ENCODE results near the gene ASB10.

ASB10 gene

GRCh38 chr7:151211155-151211772 lies 24.2 kb upstream of the ASB10 start:
- DNase-seq (ENCODE audit: low read depth in 1 of 2, low spot score in 1 of 2) = no peak

GRCh38 chr7:151210087-151210854 lies 23.2 kb upstream of the ASB10 start, which contains the start of gene H2BK1:
Gene H2BK1 (minus strand): TSS chr7:151210488. CDS start chr7:151210318, 170 bp downstream.
- DNase-seq (ENCODE audit: low read depth in 1 of 2, low spot score in 1 of 2) = no peak

- no peak for DNase-seq (ENCODE audit: low read depth in 1 of 2, low spot score in 1 of 2)
These were observed 22.5 kb upstream of the ASB10 start for GRCh38 chr7:151209588-151209987.

- DNase-seq (ENCODE audit: low read depth in 1 of 2, low spot score in 1 of 2) = no peak
These were observed 21.3 kb upstream of the ASB10 start for GRCh38 chr7:151208253-151208862.

- no peak for DNase-seq (ENCODE audit: low read depth in 1 of 2, low spot score in 1 of 2)
These were observed 20.8 kb upstream of the ASB10 start for GRCh38 chr7:151207804-151208203.

- no peak for DNase-seq (ENCODE audit: low read depth in 1 of 2, low spot score in 1 of 2)
These were observed 20.3 kb upstream of the ASB10 start for GRCh38 chr7:151207315-151207714.

GRCh38 chr7:151206914-151207313 lies 19.9 kb upstream of the ASB10 start:
- no peak for DNase-seq (ENCODE audit: low read depth in 1 of 2, low spot score in 1 of 2)

GRCh38 chr7:151205730-151206129 lies 18.7 kb upstream of the ASB10 start:
- no peak for DNase-seq (ENCODE audit: low read depth in 1 of 2, low spot score in 1 of 2)

- DNase-seq (ENCODE audit: low read depth in 1 of 2, low spot score in 1 of 2) = no peak
These were observed 17.5 kb upstream of the ASB10 start for GRCh38 chr7:151204383-151205032.

- no peak for DNase-seq (ENCODE audit: low read depth in 1 of 2, low spot score in 1 of 2)
These were observed 15.8 kb upstream of the ASB10 start for GRCh38 chr7:151202836-151203235.

- DNase-seq (ENCODE audit: low read depth in 1 of 2, low spot score in 1 of 2) = no peak
These were observed 14.7 kb upstream of the ASB10 start for GRCh38 chr7:151201751-151202150.

GRCh38 chr7:151201344-151201743 lies 14.3 kb upstream of the ASB10 start:
- no peak for DNase-seq (ENCODE audit: low read depth in 1 of 2, low spot score in 1 of 2)

GRCh38 chr7:151198945-151199848 lies 12.1 kb upstream of the ASB10 start:
- DNase-seq (ENCODE audit: low read depth in 1 of 2, low spot score in 1 of 2) = no peak

GRCh38 chr7:151197932-151198331 lies 10.9 kb upstream of the ASB10 start:
- no peak for DNase-seq (ENCODE audit: low read depth in 1 of 2, low spot score in 1 of 2)

- no peak for DNase-seq (ENCODE audit: low read depth in 1 of 2, low spot score in 1 of 2)
These were observed 8.8 kb upstream of the ASB10 start for GRCh38 chr7:151195616-151196450.

- DNase-seq (ENCODE audit: low read depth in 1 of 2, low spot score in 1 of 2) = no peak
These were observed 7.1 kb upstream of the ASB10 start for GRCh38 chr7:151194188-151194587.

GRCh38 chr7:151193203-151193978 lies 6.3 kb upstream of the ASB10 start:
- DNase-seq (ENCODE audit: low read depth in 1 of 2, low spot score in 1 of 2) = no peak

- DNase-seq (ENCODE audit: low read depth in 1 of 2, low spot score in 1 of 2) = no peak
These were observed 5.0 kb upstream of the ASB10 start for GRCh38 chr7:151192002-151192539.

GRCh38 chr7:151191544-151191943 lies 4.5 kb upstream of the ASB10 start:
- no peak for DNase-seq (ENCODE audit: low read depth in 1 of 2, low spot score in 1 of 2)

Measured in stimulated activated CD4-positive, alpha-beta T cell treated with anti-CD3 and anti-CD28 coated beads, Interleukin-15, amount 100 ng/mL, for 1 hour (primary cell).